Measurements from ENCODE around the gene TRIM67.

Gene TRIM67

DNA sequence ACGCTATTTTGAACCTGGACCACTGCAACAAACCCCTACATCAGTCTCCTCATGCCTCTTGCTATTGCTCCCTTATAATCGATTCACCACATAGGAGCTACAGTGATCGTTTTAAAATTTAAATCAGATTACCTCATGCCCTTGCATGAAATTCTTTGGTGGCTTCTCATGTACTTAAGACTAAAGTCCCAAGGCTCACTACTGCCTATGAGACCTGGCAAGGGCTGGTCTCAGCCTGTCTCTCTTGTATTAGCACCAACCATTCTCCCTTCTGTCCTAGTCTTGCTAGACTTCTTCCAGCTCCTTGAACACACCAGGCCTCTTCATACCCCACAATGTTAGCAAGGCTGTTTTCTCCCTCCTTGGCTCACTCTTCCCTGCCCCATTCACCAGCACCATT, 72.6 kb downstream of the TRIM67 start:
- TF ChIP-seq ZNF514 (tag by site-specific recombination; IDR thresholded peaks at IDR 0.05): no peak
- TF ChIP-seq ZBTB7A (tag by site-specific recombination; IDR thresholded peaks at IDR 0.05; ENCODE audit: low read depth): no peak
- TF ChIP-seq ZNF624 (tag by site-specific recombination; IDR thresholded peaks at IDR 0.05): no peak
- no peak for TF ChIP-seq ZNF426 (tag by site-specific recombination; IDR thresholded peaks at IDR 0.05)
- TF ChIP-seq ZNF48 (tag by site-specific recombination; IDR thresholded peaks at IDR 0.05): no peak
- no peak for TF ChIP-seq ZNF366 (tag by site-specific recombination; conservative IDR thresholded peaks at IDR 0.05)
- Histone ChIP-seq H3K9me3 (ENCODE audit: control insufficient read depth, insufficient read depth, low read depth, low read length) (no peaks in the 10 kb centered on the region), H3K4me3 (ENCODE audit: low read depth, low read length) (no peak overlapping the region), H3K36me3 (ENCODE audit: control insufficient read depth in 2 of 2, insufficient read depth in 1 of 2, low read length in 2 of 2) (peaks cover 20 to 46% of the 10 kb centered on the region in 2 experiments), H3K27ac (ENCODE audit: extremely low read depth, low read depth, low read length) (no peak overlapping the region), H3K4me1 (ENCODE audit: control insufficient read depth, insufficient read depth, low read length) (0 out of 2 replicates have a peak, but pooled peaks cover 4% of the 10 kb centered on the region)
- ChIA-PET CTCF (interaction anchor here (1.1 kb wide), 1 partner anchor 22 kb away, joined by 4 read pairs; no protein-coding TSS in a partner anchor), POLR2A (interaction anchor here (1.2 kb wide), 1 partner anchor 104 kb away, joined by 3 read pairs; the partner anchor contains the start of genes EXOC8 and SPRTN)

DNA sequence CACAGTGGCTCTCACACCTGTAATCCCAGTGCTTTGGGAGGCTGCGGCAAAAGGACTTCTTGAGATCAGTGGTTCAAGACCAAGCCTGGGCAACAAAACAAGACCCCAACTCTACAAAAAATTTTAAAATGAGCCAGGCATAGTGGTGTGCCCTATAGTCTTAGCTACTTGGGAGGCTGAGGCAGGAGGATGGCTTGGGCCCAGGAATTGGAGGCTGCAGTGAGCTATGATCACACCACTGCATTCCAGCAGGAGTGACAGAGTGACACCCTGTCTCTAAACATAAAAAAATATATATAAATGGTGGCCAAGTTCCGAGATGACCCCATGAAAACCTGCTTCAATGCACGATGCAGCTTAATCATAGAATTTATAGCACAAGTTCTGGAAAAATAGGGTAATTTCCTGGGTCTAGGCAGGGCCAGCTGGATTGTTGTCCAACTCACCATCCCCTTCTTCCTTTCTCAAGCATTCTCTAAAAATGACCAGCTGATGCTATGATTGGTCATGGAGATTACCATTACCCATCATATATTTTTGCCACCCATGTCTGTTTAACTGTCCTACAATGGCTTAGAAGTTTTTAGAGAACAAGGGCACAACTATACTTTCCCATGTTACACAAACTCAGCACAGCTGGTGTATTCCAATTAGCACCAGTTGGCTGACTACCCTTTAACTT, 73.8 kb downstream of the TRIM67 start:
- TF ChIP-seq ZNF658 (tag by site-specific recombination; IDR thresholded peaks at IDR 0.05) (no peak), ZNF555 (tag by site-specific recombination; conservative IDR thresholded peaks at IDR 0.05) (no peak), GLI2 (tag by site-specific recombination; IDR thresholded peaks at IDR 0.05; ENCODE audit: borderline replicate concordance, low read depth) (no peak), ZNF558 (tag by site-specific recombination; IDR thresholded peaks at IDR 0.05) (no peak), ZNF433 (tag by site-specific recombination; IDR thresholded peaks at IDR 0.05; ENCODE audit: low read depth) (no peak), KLF1 (tag by site-specific recombination; IDR thresholded peaks at IDR 0.05) (no peak), ZNF266 (tag by site-specific recombination; IDR thresholded peaks at IDR 0.05; ENCODE audit: low read depth) (no peak), ZNF830 (tag by site-specific recombination; IDR thresholded peaks at IDR 0.05; ENCODE audit: low read depth) (no peak), ZNF24 (tag by site-specific recombination; IDR thresholded peaks at IDR 0.05) (no peak), ZNF776 (tag by site-specific recombination; IDR thresholded peaks at IDR 0.05; ENCODE audit: borderline replicate concordance) (no peak)
- TF ChIP-seq, protein P1, sequence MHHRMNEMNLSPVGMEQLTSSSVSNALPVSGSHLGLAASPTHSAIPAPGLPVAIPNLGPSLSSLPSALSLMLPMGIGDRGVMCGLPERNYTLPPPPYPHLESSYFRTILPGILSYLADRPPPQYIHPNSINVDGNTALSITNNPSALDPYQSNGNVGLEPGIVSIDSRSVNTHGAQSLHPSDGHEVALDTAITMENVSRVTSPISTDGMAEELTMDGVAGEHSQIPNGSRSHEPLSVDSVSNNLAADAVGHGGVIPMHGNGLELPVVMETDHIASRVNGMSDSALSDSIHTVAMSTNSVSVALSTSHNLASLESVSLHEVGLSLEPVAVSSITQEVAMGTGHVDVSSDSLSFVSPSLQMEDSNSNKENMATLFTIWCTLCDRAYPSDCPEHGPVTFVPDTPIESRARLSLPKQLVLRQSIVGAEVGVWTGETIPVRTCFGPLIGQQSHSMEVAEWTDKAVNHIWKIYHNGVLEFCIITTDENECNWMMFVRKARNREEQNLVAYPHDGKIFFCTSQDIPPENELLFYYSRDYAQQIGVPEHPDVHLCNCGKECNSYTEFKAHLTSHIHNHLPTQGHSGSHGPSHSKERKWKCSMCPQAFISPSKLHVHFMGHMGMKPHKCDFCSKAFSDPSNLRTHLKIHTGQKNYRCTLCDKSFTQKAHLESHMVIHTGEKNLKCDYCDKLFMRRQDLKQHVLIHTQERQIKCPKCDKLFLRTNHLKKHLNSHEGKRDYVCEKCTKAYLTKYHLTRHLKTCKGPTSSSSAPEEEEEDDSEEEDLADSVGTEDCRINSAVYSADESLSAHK (tag by site-specific recombination; IDR thresholded peaks at IDR 0.05): no peak
- TF ChIP-seq, protein P2, sequence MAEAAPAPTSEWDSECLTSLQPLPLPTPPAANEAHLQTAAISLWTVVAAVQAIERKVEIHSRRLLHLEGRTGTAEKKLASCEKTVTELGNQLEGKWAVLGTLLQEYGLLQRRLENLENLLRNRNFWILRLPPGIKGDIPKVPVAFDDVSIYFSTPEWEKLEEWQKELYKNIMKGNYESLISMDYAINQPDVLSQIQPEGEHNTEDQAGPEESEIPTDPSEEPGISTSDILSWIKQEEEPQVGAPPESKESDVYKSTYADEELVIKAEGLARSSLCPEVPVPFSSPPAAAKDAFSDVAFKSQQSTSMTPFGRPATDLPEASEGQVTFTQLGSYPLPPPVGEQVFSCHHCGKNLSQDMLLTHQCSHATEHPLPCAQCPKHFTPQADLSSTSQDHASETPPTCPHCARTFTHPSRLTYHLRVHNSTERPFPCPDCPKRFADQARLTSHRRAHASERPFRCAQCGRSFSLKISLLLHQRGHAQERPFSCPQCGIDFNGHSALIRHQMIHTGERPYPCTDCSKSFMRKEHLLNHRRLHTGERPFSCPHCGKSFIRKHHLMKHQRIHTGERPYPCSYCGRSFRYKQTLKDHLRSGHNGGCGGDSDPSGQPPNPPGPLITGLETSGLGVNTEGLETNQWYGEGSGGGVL (tag by site-specific recombination; IDR thresholded peaks at IDR 0.05): no peak
- H3K9me3 ChIP-seq (ENCODE audit: control insufficient read depth, insufficient read depth, low read depth, low read length): no peaks in the 10 kb centered on the region
- no peak overlapping the region for H3K4me3 ChIP-seq (ENCODE audit: low read depth, low read length)
- ChIA-PET CTCF (interaction anchor here (0.5 to 0.7 kb wide), 4 partner anchors 76 to 350 kb away, joined by 3 to 5 read pairs (median 4); no protein-coding TSS in a partner anchor), POLR2A (no interaction called here)
- H3K4me1 ChIP-seq (ENCODE audit: control insufficient read depth, insufficient read depth, low read length): peaks cover 4% of the 10 kb centered on the region; the same call in 1 of the 2 replicates
- no peak overlapping the region for H3K27ac ChIP-seq (ENCODE audit: extremely low read depth, low read depth, low read length)
- peaks cover 20 to 38% of the 10 kb centered on the region in 2 experiments for H3K36me3 ChIP-seq (ENCODE audit: control insufficient read depth in 2 of 2, insufficient read depth in 1 of 2, low read length in 2 of 2)
